H1 (cell line): ENCODE data around the gene C1GALT1. TPM values are rescaled to one million over a fixed set of nuclear protein-coding genes. Genes with fewer than 3 reads are reported as not detected.

Experiments
- CTCF ChIA-PET: fragments of 300-600 bp; sonication (Branson Sonifier 250); formaldehyde crosslinking; loops from one replicate; lab custom pipeline; 2021; ENCODE audit not compliant: partially characterized antibody; lab: Charles Lee
- POLR2A ChIA-PET: fragments of 300-600 bp; sonication (Branson Sonifier 250); formaldehyde crosslinking; loops from one replicate; lab custom pipeline; 2021; ENCODE audit warnings: inconsistent platforms; ENCODE audit not compliant: partially characterized antibody; lab: Charles Lee
- DNase-seq, 2 experiments: peaks; one replicate each; pipeline versions ENCODE4 v3.0.0 to v3.0.0-alpha.2; 2010 to 2022; ENCODE audit warnings: low spot score in 2 of 2, low read depth in 1 of 2, mixed read lengths in 1 of 2
- FAIRE-seq: peaks from 2 replicates; lab custom pipeline; 2011; peaks lifted over from hg19 to GRCh38; lab: Jason Lieb, UNC
- H2AFZ ChIP-seq: 2 replicates; pipeline ENCODE4 v1.8.1; 2012; ENCODE audit warnings: low read length, inconsistent platforms
- H2AK5ac ChIP-seq: 2 replicates; pipeline ENCODE4 v1.6.1; 2013; ENCODE audit warnings: low read depth, low read length
- H2BK120ac ChIP-seq: replicated peaks from 2 replicates; pipeline ENCODE3; 2013; ENCODE audit warnings: low read depth, low read length, inconsistent platforms
- H2BK12ac ChIP-seq: 2 replicates; pipeline ENCODE4 v1.6.1; 2013; ENCODE audit warnings: low read depth, low read length
- H2BK15ac ChIP-seq: 2 replicates; pipeline ENCODE4 v1.6.1; 2013; ENCODE audit warnings: low read length
- H2BK20ac ChIP-seq: 2 replicates; pipeline ENCODE4 v1.6.1; 2013; ENCODE audit warnings: low read length
- H2BK5ac ChIP-seq: 2 replicates; pipeline ENCODE4 v1.6.1; 2013; ENCODE audit warnings: low read depth, low read length
- H3K14ac ChIP-seq: 2 replicates; pipeline ENCODE4 v1.6.1; 2013; ENCODE audit warnings: inconsistent platforms; ENCODE audit not compliant: insufficient read length
- H3K18ac ChIP-seq: 2 replicates; pipeline ENCODE4 v1.6.1; 2013; ENCODE audit warnings: low read length; ENCODE audit errors: extremely low read depth
- H3K23ac ChIP-seq: 2 replicates; pipeline ENCODE4 v1.6.1; 2013; ENCODE audit warnings: inconsistent platforms; ENCODE audit not compliant: insufficient read length
- H3K23me2 ChIP-seq: 2 replicates; pipeline ENCODE4 v1.6.1; 2013; ENCODE audit warnings: low read depth, low read length
- H3K27ac ChIP-seq: 2 replicates; pipeline ENCODE4 v1.6.1; 2011; ENCODE audit warnings: low read depth, low read length, inconsistent platforms
- H3K27me3 ChIP-seq, 4 experiments: replicated peaks in 1 of 4; 1 replicate in 1 of 4; 2 replicates in 3 of 4; pipeline versions ENCODE4 v1.6.1 to v1.8.1; 2011 to 2013; ENCODE audit warnings: low read length in 3 of 4, mild to moderate bottlenecking in 3 of 4, inconsistent platforms in 2 of 4, mixed read lengths in 2 of 4, moderate library complexity in 1 of 4; ENCODE audit not compliant: control insufficient read depth in 3 of 4, insufficient read depth in 3 of 4; ENCODE audit errors: extremely low read depth in 1 of 4
- H3K36me3 ChIP-seq, 4 experiments: 2 replicates each; pipeline versions ENCODE4 v1.6.1 to v1.8.1; 2011 to 2013; ENCODE audit warnings: mild to moderate bottlenecking in 4 of 4, low read length in 3 of 4, moderate library complexity in 2 of 4, control low read depth in 1 of 4, inconsistent platforms in 1 of 4; ENCODE audit not compliant: insufficient read depth in 4 of 4, control insufficient read depth in 2 of 4
- H3K4ac ChIP-seq: replicated peaks from 2 replicates; pipeline ENCODE3; 2013; ENCODE audit warnings: low read length, low read depth, mixed read lengths, inconsistent platforms; ENCODE audit not compliant: insufficient read length
- H3K4me1 ChIP-seq, 4 experiments: replicated peaks in 1 of 4; 1 replicate in 1 of 4; 2 replicates in 3 of 4; pipeline versions ENCODE4 v1.6.1 to v1.8.1; 2011 to 2013; ENCODE audit warnings: low read length in 3 of 4, inconsistent platforms in 2 of 4, mixed read lengths in 1 of 4; ENCODE audit not compliant: insufficient read depth in 4 of 4, control insufficient read depth in 3 of 4
- H3K4me2 ChIP-seq, 2 experiments: 2 replicates each; pipeline versions ENCODE4 v1.6.1 to v1.8.1; 2011 to 2013; ENCODE audit warnings: low read depth in 2 of 2, low read length in 2 of 2, control low read depth in 1 of 2, inconsistent platforms in 1 of 2, mild to moderate bottlenecking in 1 of 2; ENCODE audit not compliant: insufficient read depth in 1 of 2
- H3K4me3 ChIP-seq, 4 experiments: fragments of 200-600, 300-600 bp in 1 of 4; sonication (generic), shearing (Covaris generic), sonication (Bioruptor Twin) in 1 of 4; 2 replicates each; pipeline versions ENCODE4 v1.5.1 to v1.8.1; 2011 to 2016; ENCODE audit warnings: low read length in 4 of 4, low read depth in 3 of 4, control low read depth in 2 of 4, inconsistent platforms in 2 of 4, mild to moderate bottlenecking in 2 of 4, mixed read lengths in 1 of 4, moderate library complexity in 1 of 4; ENCODE audit not compliant: insufficient read depth in 2 of 4; ENCODE audit errors: extremely low read depth in 1 of 4
- H3K56ac ChIP-seq: replicated peaks from 2 replicates; pipeline ENCODE3; 2013; ENCODE audit warnings: low read depth, mild to moderate bottlenecking, mixed read lengths, low read length, inconsistent platforms; ENCODE audit not compliant: insufficient read length
- H3K79me1 ChIP-seq: 2 replicates; pipeline ENCODE4 v1.6.1; 2013; ENCODE audit warnings: low read depth, low read length, control low read depth
- H3K79me2 ChIP-seq, 2 experiments: 2 replicates each; pipeline versions ENCODE4 v1.6.1 to v1.8.1; 2012 to 2013; ENCODE audit warnings: low read length in 2 of 2, mild to moderate bottlenecking in 2 of 2, inconsistent platforms in 1 of 2; ENCODE audit not compliant: insufficient read depth in 2 of 2, control insufficient read depth in 1 of 2
- H3K9ac ChIP-seq, 4 experiments: replicated peaks in 1 of 4; 1 replicate in 1 of 4; 2 replicates in 3 of 4; pipeline versions ENCODE4 v1.6.1 to v1.8.1; 2011 to 2013; ENCODE audit warnings: low read depth in 3 of 4, low read length in 3 of 4, control low read depth in 2 of 4, mild to moderate bottlenecking in 2 of 4, moderate library complexity in 2 of 4, inconsistent platforms in 1 of 4; ENCODE audit errors: extremely low read depth in 1 of 4
- H3K9me3 ChIP-seq, 2 experiments: 2 replicates each; pipeline versions ENCODE4 v1.6.1 to v1.8.1; 2012 to 2013; ENCODE audit warnings: mild to moderate bottlenecking in 2 of 2, moderate library complexity in 2 of 2, control low read depth in 1 of 2, inconsistent platforms in 1 of 2, low read depth in 1 of 2, low read length in 1 of 2, mixed read lengths in 1 of 2; ENCODE audit not compliant: insufficient read depth in 2 of 2
- H4K20me1 ChIP-seq, 2 experiments: replicated peaks in 1 of 2; 2 replicates each; pipeline versions ENCODE3 to v1.8.1; 2011 to 2013; ENCODE audit warnings: inconsistent platforms in 2 of 2, low read length in 2 of 2, mild to moderate bottlenecking in 1 of 2; ENCODE audit not compliant: insufficient read depth in 2 of 2, control insufficient read depth in 1 of 2
- H4K5ac ChIP-seq: 2 replicates; pipeline ENCODE4 v1.6.1; 2013; ENCODE audit warnings: low read length, low read depth, mixed read lengths, inconsistent platforms; ENCODE audit not compliant: insufficient read length
- H4K8ac ChIP-seq: 2 replicates; pipeline ENCODE4 v1.8.0; 2013; ENCODE audit warnings: mild to moderate bottlenecking, moderate library complexity, low read length, inconsistent platforms; ENCODE audit not compliant: insufficient read depth; ENCODE audit errors: extremely low read depth
- H4K91ac ChIP-seq: replicated peaks from 2 replicates; pipeline ENCODE3; 2013; ENCODE audit warnings: low read length, mixed read lengths, inconsistent platforms; ENCODE audit not compliant: insufficient read length
- BACH1 ChIP-seq: IDR thresholded peaks from 2 replicates; pipeline ENCODE4 v1.6.1; 2012; ENCODE audit warnings: low read length, improper control_type of control experiment
- EGR1 ChIP-seq: IDR thresholded peaks from 2 replicates; pipeline ENCODE4 v1.6.1; 2011; ENCODE audit warnings: low read depth, low read length, borderline replicate concordance
- KDM1A ChIP-seq: fragments of 200-600, 300-600 bp; sonication (generic); IDR thresholded peaks from 2 replicates; pipeline ENCODE4 v1.7.1; 2016; ENCODE audit warnings: mild to moderate bottlenecking, low read length, borderline replicate concordance
- MAFK ChIP-seq: IDR thresholded peaks from 2 replicates; pipeline ENCODE4 v1.6.1; 2012; ENCODE audit warnings: low read depth, mild to moderate bottlenecking, improper control_type of control experiment, low read length
- PHF8 ChIP-seq: fragments of 200-600 bp; sonication (generic); conservative IDR thresholded peaks from 2 replicates; pipeline ENCODE4 v1.7.1; 2012; ENCODE audit warnings: low read depth, mild to moderate bottlenecking, inconsistent platforms, low read length, moderate library complexity
- RFX5 ChIP-seq: IDR thresholded peaks from 2 replicates; pipeline ENCODE4 v1.6.1; 2011; ENCODE audit warnings: low read depth, low read length, improper control_type of control experiment, borderline replicate concordance
- SIN3A ChIP-seq, 2 experiments: IDR thresholded peaks in 1 of 2; conservative IDR thresholded peaks in 1 of 2; 2 replicates each; pipeline ENCODE4 v1.6.1; 2011 to 2012; ENCODE audit warnings: low read length in 2 of 2, improper control_type of control experiment in 1 of 2, low read depth in 1 of 2, mild to moderate bottlenecking in 1 of 2
- SP2 ChIP-seq: IDR thresholded peaks from 2 replicates; pipeline ENCODE4 v1.6.1; 2012; ENCODE audit warnings: mild to moderate bottlenecking, low read length, inconsistent platforms
- SP4 ChIP-seq: IDR thresholded peaks from 2 replicates; pipeline ENCODE4 v1.6.1; 2012; ENCODE audit warnings: low read length, inconsistent platforms
- TAF7 ChIP-seq: optimal IDR thresholded peaks from 2 replicates; pipeline ENCODE3; 2011; ENCODE audit warnings: low read depth, mild to moderate bottlenecking, inconsistent platforms, low read length, moderate library complexity, borderline replicate concordance
- WGBS, 2 experiments: shearing (Covaris generic) in 1 of 2; methylation state at CpG; one replicate each; pipeline versions ENCODE4 v1.1.6 to v1.1.7; 2013 to 2015; ENCODE audit warnings: low lambda C conversion rate in 2 of 2, mixed read lengths in 2 of 2, inconsistent platforms in 1 of 2, low coverage in 1 of 2, missing lambda C conversion rate in 1 of 2; ENCODE audit not compliant: insufficient replicate concordance in 2 of 2, insufficient coverage in 1 of 2, insufficient read length in 1 of 2; ENCODE audit errors: extremely low coverage in 1 of 2, missing lambda C conversion rate in 1 of 2; 5-methylcytosine and 5-hydroxymethylcytosine counted together
- polyA plus RNA-seq, 7 experiments: library from polyadenylated mRNA; depleted of rRNA in 3 of 7; stranded (reverse) in 5 of 7; unstranded in 2 of 7; fragments of >200 nt in 5 of 7; fragments of 200-250 nt in 2 of 7; gene quantifications; 1 replicate in 5 of 7; 2 replicates in 1 of 7; 4 replicates in 1 of 7; pipeline versions ENCODE4 v1.2.1 to v1.2.3, GENCODE V29; 2011 to 2013; ENCODE audit warnings: missing spikeins in 2 of 7, mixed read lengths in 2 of 7
- total RNA-seq: library from RNA; stranded (reverse); fragmentation: NEBNext Ultra II Directional; extraction: Animal tissue kit (Norgen Biotek cat#: 25700); gene quantifications from 2 replicates; pipeline ENCODE4 v1.2.1, GENCODE V29; 2021
- TF ChIP-seq, protein P1 (sequence below): IDR thresholded peaks from 2 replicates; pipeline ENCODE4 v1.6.1; 2012; ENCODE audit warnings: inconsistent platforms

The C1GALT1 gene
- total and polyA plus RNA-seq, 2 of the 8 experiments (the other 6 are each of a cell fraction or from before 2014, with no cell fraction given) = 18.7 to 94.2 TPM

DNA sequence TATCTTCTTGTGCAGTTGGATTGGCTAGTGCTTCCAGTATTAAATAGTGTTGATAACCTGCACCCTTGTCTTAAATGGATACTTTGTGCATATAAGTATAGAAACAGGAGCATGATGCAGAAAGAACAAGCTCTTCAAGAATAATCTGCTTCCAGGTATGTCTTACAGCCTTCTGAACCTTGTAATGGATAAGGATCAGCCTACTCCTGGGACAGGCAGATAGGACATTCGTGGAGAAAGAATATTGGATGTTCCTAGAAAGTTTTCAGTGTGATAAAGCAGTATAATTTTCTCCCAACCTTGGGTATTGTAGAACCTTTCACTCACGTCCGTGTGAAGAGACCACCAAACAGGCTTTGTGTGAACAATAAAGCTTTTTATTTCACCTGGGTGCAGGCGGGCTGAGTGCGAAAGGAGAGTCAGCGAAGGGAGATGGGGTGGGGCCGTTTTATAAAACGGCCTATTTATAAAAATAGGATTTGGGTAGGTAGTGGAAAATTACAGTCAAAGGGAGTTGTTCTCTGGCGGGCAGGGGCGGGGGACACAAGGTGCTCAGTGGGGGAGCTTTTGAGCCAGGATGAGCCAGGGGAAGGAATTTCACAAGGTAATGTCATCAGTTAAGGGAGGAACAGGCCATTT, 27.2 kb downstream of the C1GALT1 start:
- Histone ChIP-seq H3K9ac (peak overlapping the region in 2 of 4 experiments; percentile 30 to 31; a peak in 2 of 7 replicates), H2BK5ac (peak overlapping the region; percentile 89; the same call in 1 of the 2 replicates), H4K20me1 (peaks cover 0 to 2% of the 10 kb centered on the region in 2 experiments), H3K27me3 (no peaks in the 10 kb centered on the region), H3K79me1 (peaks cover 5% of the 10 kb centered on the region; the same call in 1 of the 2 replicates), H2AFZ (no peak overlapping the region), H3K36me3 (peaks cover 0 to 8% (median 0%) of the 10 kb centered on the region in 4 experiments; a peak in 2 of 8 replicates), H2BK15ac (no peak overlapping the region), H3K9me3 (no peaks in the 10 kb centered on the region), H3K23me2 (peaks cover 8% of the 10 kb centered on the region), H3K18ac (no peak overlapping the region), H3K4me1 (peaks cover 18 to 44% (median 29%) of the 10 kb centered on the region in 4 experiments), H3K4ac (no peak overlapping the region), H4K5ac (peak overlapping the region; percentile 93), H2BK20ac (no peak overlapping the region), H4K8ac (no peak overlapping the region), H3K27ac (peak overlapping the region; percentile 91), H3K79me2 (peaks cover 14 to 88% of the 10 kb centered on the region in 2 experiments; a peak in 3 of 4 replicates), H2BK12ac (no peak overlapping the region; the same call in 1 of the 2 replicates), H3K56ac (no peak overlapping the region), H3K14ac (no peak overlapping the region), H3K4me3 (peak overlapping the region in 3 of 4 experiments; percentile 8 to 53 (median 14); a peak in 1 of 8 replicates), H3K23ac (no peak overlapping the region), H3K4me2 (peak overlapping the region; percentile 64 to 68), H2BK120ac (peak overlapping the region; percentile 87), H4K91ac (no peak overlapping the region), H2AK5ac (no peak overlapping the region)
- WGBS, 2 experiments = 14% methylated on average over 10 of the region's 10 CpGs; no CpG with 5 or more reads in 1 of the 2 experiments
- FAIRE-seq (peak; percentile 65), DNase-seq (no peak)
- ChIA-PET POLR2A (interaction anchor here (0.6 to 5.4 kb wide), 11 partner anchors 8 to 165 kb away, joined by 3 to 55 read pairs (median 4); partner anchors contain the start of gene C1GALT1), CTCF (interaction anchor here (0.9 to 2.9 kb wide), 6 partner anchors 15 to 106 kb away, joined by 3 to 8 read pairs (median 4); partner anchors contain the start of gene C1GALT1)
- TF ChIP-seq KDM1A (no peak), RFX5 (no peak), SP2 (no peak), SIN3A (conservative IDR thresholded peaks at IDR 0.05 in 1 of 2, IDR thresholded peaks at IDR 0.05 in 1 of 2; ENCODE audit: low read depth in 1 of 2, low read length in 2 of 2) (no peak), PHF8 (no peak), TAF7 (no peak), SP4 (no peak), EGR1 (no peak), BACH1 (no peak), MAFK (no peak)
- TF ChIP-seq, protein P1, sequence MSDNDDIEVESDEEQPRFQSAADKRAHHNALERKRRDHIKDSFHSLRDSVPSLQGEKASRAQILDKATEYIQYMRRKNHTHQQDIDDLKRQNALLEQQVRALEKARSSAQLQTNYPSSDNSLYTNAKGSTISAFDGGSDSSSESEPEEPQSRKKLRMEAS = no peak
